ENCODE data around the gene PITPNM2. TPM values are rescaled to one million over a fixed set of nuclear protein-coding genes. Genes with fewer than 3 reads are reported as not detected.

PITPNM2 gene
- total and polyA plus RNA-seq, 2 of the 8 experiments (the other 6 are each of a cell fraction or from before 2014, with no cell fraction given) = 0.59 to 3.4 TPM

GRCh38 chr12:123129621-123130020 is 21.3 kb downstream of the PITPNM2 start:
- Histone ChIP-seq H2BK120ac (replicated peaks; ENCODE audit: low read depth, low read length) (no peak overlapping the region), H4K5ac (ENCODE audit: insufficient read length, low read depth, low read length) (no peak overlapping the region), H3K4me3 (ENCODE audit: extremely low read depth in 1 of 4, insufficient read depth in 2 of 4, low read depth in 3 of 4, low read length in 4 of 4) (no peak overlapping the region), H2BK5ac (ENCODE audit: low read depth, low read length) (no peak overlapping the region), H3K18ac (ENCODE audit: extremely low read depth, low read length) (no peak overlapping the region), H3K36me3 (ENCODE audit: control insufficient read depth in 2 of 4, insufficient read depth in 4 of 4, low read length in 3 of 4) (no peaks in the 10 kb centered on the region), H3K27ac (ENCODE audit: low read depth, low read length) (no peak overlapping the region), H2AK5ac (ENCODE audit: low read depth, low read length) (no peak overlapping the region), H4K20me1 (replicated peaks in 1 of 2; ENCODE audit: control insufficient read depth in 1 of 2, insufficient read depth in 2 of 2, low read length in 2 of 2) (no peaks in the 10 kb centered on the region), H2BK15ac (ENCODE audit: low read length) (no peak overlapping the region), H3K79me1 (ENCODE audit: low read depth, low read length) (no peaks in the 10 kb centered on the region), H3K4me1 (replicated peaks in 1 of 4; ENCODE audit: control insufficient read depth in 3 of 4, insufficient read depth in 4 of 4, low read length in 3 of 4) (no peaks in the 10 kb centered on the region), H2AFZ (ENCODE audit: low read length) (no peak overlapping the region), H3K56ac (replicated peaks; ENCODE audit: insufficient read length, low read depth, low read length) (no peak overlapping the region), H3K9ac (replicated peaks in 1 of 4; ENCODE audit: extremely low read depth in 1 of 4, low read depth in 3 of 4, low read length in 3 of 4) (no peak overlapping the region), H3K4me2 (ENCODE audit: insufficient read depth in 1 of 2, low read depth in 2 of 2, low read length in 2 of 2) (no peak overlapping the region), H3K23ac (ENCODE audit: insufficient read length) (no peak overlapping the region), H2BK12ac (ENCODE audit: low read depth, low read length) (no peak overlapping the region), H3K9me3 (ENCODE audit: insufficient read depth in 2 of 2, low read depth in 1 of 2, low read length in 1 of 2) (no peaks in the 10 kb centered on the region), H3K4ac (replicated peaks; ENCODE audit: insufficient read length, low read depth, low read length) (no peak overlapping the region), H4K8ac (ENCODE audit: extremely low read depth, insufficient read depth, low read length) (no peak overlapping the region), H3K27me3 (replicated peaks in 1 of 4; ENCODE audit: control insufficient read depth in 3 of 4, extremely low read depth in 1 of 4, insufficient read depth in 3 of 4, low read length in 3 of 4) (no peaks in the 10 kb centered on the region), H2BK20ac (ENCODE audit: low read length) (no peak overlapping the region), H4K91ac (replicated peaks; ENCODE audit: insufficient read length, low read length) (no peak overlapping the region), H3K79me2 (ENCODE audit: control insufficient read depth in 1 of 2, insufficient read depth in 2 of 2, low read length in 2 of 2) (no peaks in the 10 kb centered on the region), H3K14ac (ENCODE audit: insufficient read length) (no peak overlapping the region), H3K23me2 (ENCODE audit: low read depth, low read length) (no peaks in the 10 kb centered on the region; the same call in 1 of the 2 replicates)
- no peak for DNase-seq (ENCODE audit: low read depth in 1 of 2, low spot score in 2 of 2)
- FAIRE-seq = no peak
- 85% methylated on average over 4 of the region's 4 CpGs; no CpG with 5 or more reads in 1 of the 2 experiments for WGBS, 2 experiments (ENCODE audit: extremely low coverage in 1 of 2, insufficient coverage in 1 of 2, insufficient read length in 1 of 2, insufficient replicate concordance in 2 of 2, low coverage in 1 of 2, low lambda C conversion rate in 2 of 2, missing lambda C conversion rate in 1 of 2)
- POLR2A ChIA-PET (ENCODE audit: partially characterized antibody) = interaction anchor here (0.9 kb wide), 1 partner anchor 20 kb away, joined by 3 read pairs; no protein-coding TSS in a partner anchor
- CTCF ChIA-PET (ENCODE audit: partially characterized antibody) = no interaction called here
- no peak for TF ChIP-seq POLR2A (IDR thresholded peaks at IDR 0.05; ENCODE audit: control extremely low read depth in 1 of 2, low read depth in 2 of 2, low read length in 2 of 2)
- TF ChIP-seq PHF8 (conservative IDR thresholded peaks at IDR 0.05; ENCODE audit: low read depth, low read length) = no peak
- TF ChIP-seq CEBPB (IDR thresholded peaks at IDR 0.05; ENCODE audit: low read depth, low read length) = no peak
- TF ChIP-seq POLR2AphosphoS5 (IDR thresholded peaks at IDR 0.05; ENCODE audit: low read depth, low read length) = no peak
- no peak for TF ChIP-seq BACH1 (IDR thresholded peaks at IDR 0.05; ENCODE audit: low read length)

Measured in H1 (cell line).